Upper lobe of left lung (tissue), 6 donors: Measurements from ENCODE around the gene DHCR24. TPM values are rescaled to one million over a fixed set of nuclear protein-coding genes. Genes with fewer than 3 reads are reported as not detected.

Experiments used
- ATAC-seq, 2 donors: fragments of 200-7000 bp; cut with Tn5 transposase; one replicate each; pipeline ENCODE4 v1.9.1; 2022; ENCODE audit warnings: mild to moderate bottlenecking in 2 of 2, moderate library complexity in 2 of 2; ENCODE audit not compliant: low FRiP score in 2 of 2
- DNase-seq, 2 donors: peaks; one replicate each; pipeline ENCODE4 v3.0.0-alpha.2; 2019 to 2020
- H3K27ac ChIP-seq, 4 donors: fragments of 200-600 bp; sonication (generic); one replicate each; pipeline ENCODE4 v1.5.1; 2016 to 2019
- H3K27me3 ChIP-seq, 4 donors: fragments of 200-600 bp; sonication (generic); one replicate each; pipeline ENCODE4 v1.5.1; 2017 to 2019
- H3K36me3 ChIP-seq, 4 donors: fragments of 200-600 bp; sonication (generic); one replicate each; pipeline ENCODE4 v1.5.1; 2016 to 2019
- H3K4me1 ChIP-seq, 4 donors: fragments of 200-600 bp; sonication (generic); one replicate each; pipeline ENCODE4 v1.5.1; 2018 to 2019
- H3K4me3 ChIP-seq, 4 donors: fragments of 200-600 bp; sonication (generic); one replicate each; pipeline ENCODE4 v1.5.1; 2017 to 2019; ENCODE audit warnings: mild to moderate bottlenecking in 2 of 4, moderate library complexity in 1 of 4
- H3K9me3 ChIP-seq, 4 donors: fragments of 200-600 bp; sonication (generic); one replicate each; pipeline ENCODE4 v1.5.1; 2018 to 2019
- EP300 ChIP-seq, 4 donors: sonication (generic); formaldehyde crosslinking; IDR thresholded peaks; one replicate each; pipeline ENCODE4 v1.5.1; 2017; ENCODE audit warnings: antibody characterized with exemption in 4 of 4, control low read depth in 2 of 4
- POLR2A ChIP-seq, 4 donors: fragments of 450-650 bp; IDR thresholded peaks; one replicate each; pipeline ENCODE4 v1.5.1; 2016 to 2017; ENCODE audit warnings: antibody characterized with exemption in 4 of 4, mild to moderate bottlenecking in 2 of 4
- POLR2AphosphoS5 ChIP-seq, 2 donors: sonication (generic); formaldehyde crosslinking; IDR thresholded peaks; one replicate each; pipeline ENCODE4 v1.5.1; 2017; ENCODE audit warnings: antibody characterized with exemption in 2 of 2
- WGBS, 2 donors: methylation state at CpG; one replicate each; pipeline ENCODE4 v1.1.5; 2017 to 2018; 5-methylcytosine and 5-hydroxymethylcytosine counted together
- total RNA-seq, 6 donors: library from RNA; depleted of rRNA in 4 of 6; stranded (reverse); fragments of >200 nt in 4 of 6; gene quantifications; one replicate each; pipeline versions ENCODE4 v1.1.0 to v1.2.1, GENCODE V29; 2016 to 2021
- TF ChIP-seq, protein P1 (sequence below), 6 experiments: fragments of 450-650 bp in 4 of 6; fragments of 200-600 bp in 2 of 6; sonication (generic) in 2 of 6; IDR thresholded peaks; one replicate each; pipeline ENCODE4 v1.5.1; 2016 to 2019; ENCODE audit warnings: antibody characterized with exemption in 6 of 6
- donor health status: DM: no; HTN: no; CAD: no; lungs with moderate emphysema.
- donor health status: DM: no; HTN: yes; CAD: no; lungs with severe emphysema.

The DHCR24 gene
- total RNA-seq, 6 donors from 2014 or later, result 188 to 863 (median 555) TPM

DNA sequence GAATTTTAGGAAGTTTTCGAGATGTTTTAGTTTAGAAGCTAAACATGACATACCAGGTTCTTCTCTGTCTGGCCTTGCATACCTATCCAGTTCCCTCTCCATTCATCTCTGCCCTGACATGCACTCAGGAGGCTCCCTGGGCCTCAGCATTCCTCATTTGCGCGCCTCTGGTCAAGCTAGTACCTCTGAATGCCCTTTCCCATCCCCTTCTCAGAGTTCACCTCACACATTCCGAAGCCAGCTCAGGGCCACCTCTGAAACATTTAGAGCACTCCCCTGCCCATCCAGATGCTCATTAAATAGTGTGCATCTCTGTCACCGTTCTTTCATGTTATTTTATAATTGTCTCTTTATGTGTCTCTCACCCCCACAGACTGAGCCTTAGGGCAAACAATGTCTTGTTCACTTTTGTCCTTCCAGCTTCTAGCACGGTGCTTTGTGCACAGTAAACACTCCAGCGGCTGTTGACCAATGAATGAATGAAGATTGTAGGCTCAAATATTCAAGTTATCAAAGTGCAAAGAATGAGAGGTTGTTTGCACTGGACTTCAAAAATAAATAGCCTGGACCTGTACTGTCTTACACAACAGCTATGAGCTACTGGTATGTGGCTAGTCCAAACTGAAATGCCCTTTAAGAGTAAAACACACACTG lies 1.2 kb upstream of the DHCR24 start:
- TF ChIP-seq POLR2AphosphoS5 (IDR thresholded peaks at IDR 0.05), result no peak
- TF ChIP-seq EP300 (IDR thresholded peaks at IDR 0.05), result peak in 1 of 4 donors; percentile 31
- H3K27ac ChIP-seq, result peak overlapping the region; percentile 75 to 86 (median 82)
- peak overlapping the region in 3 of 4 donors; percentile 81 to 94 (median 90) for H3K4me3 ChIP-seq
- ATAC-seq (peak in 1 of 2 donors; percentile 78), DNase-seq (peak in 1 of 2 donors; percentile 57)
- no peaks in the 10 kb centered on the region for H3K27me3 ChIP-seq
- 51 to 67% methylated on average over 7 of the region's 7 CpGs for WGBS, 2 donors
- peaks cover 0 to 40% (median 36%) of the 10 kb centered on the region in 4 donors for H3K4me1 ChIP-seq
- H3K36me3 ChIP-seq, result no peaks in the 10 kb centered on the region
- no peaks in the 10 kb centered on the region for H3K9me3 ChIP-seq

DNA sequence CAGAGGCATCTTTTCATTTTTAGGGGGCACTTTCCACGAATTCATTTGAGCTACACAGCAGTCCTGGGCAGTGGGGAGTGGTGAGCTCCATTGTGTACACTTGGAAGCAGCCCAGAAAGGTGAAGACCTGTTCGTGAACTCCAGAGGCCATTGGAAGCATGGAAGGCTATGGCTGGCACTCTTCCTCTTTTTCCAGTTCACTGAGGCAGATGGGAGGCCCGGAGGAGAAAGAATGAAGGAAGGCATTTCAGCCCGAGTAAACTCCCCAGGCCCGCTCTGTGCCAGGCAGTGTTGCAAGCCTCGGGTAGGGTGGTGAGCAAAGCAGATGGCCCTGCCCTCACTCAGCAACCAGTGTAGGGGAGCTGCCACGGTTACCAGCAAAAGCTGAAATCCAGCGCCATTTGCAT lies 673 bp upstream of the DHCR24 start:
- no peaks in the 10 kb centered on the region for H3K27me3 ChIP-seq
- DNase-seq (peak in 1 of 2 donors; percentile 73), ATAC-seq (peak; percentile 45 to 67)
- H3K27ac ChIP-seq, result peak overlapping the region; percentile 75 to 86 (median 82)
- no peaks in the 10 kb centered on the region for H3K36me3 ChIP-seq
- WGBS, 2 donors, result 24 to 29% methylated on average over 6 to 8 of the region's 8 CpGs
- no peaks in the 10 kb centered on the region for H3K9me3 ChIP-seq
- H3K4me3 ChIP-seq, result peak overlapping the region; percentile 78 to 94 (median 86)
- H3K4me1 ChIP-seq, result peaks cover 0 to 45% (median 39%) of the 10 kb centered on the region in 4 donors
- TF ChIP-seq POLR2AphosphoS5 (IDR thresholded peaks at IDR 0.05) (peak in 1 of 2 donors; percentile 5), POLR2A (IDR thresholded peaks at IDR 0.05) (no peak), EP300 (IDR thresholded peaks at IDR 0.05) (no peak)
- TF ChIP-seq, protein P1, sequence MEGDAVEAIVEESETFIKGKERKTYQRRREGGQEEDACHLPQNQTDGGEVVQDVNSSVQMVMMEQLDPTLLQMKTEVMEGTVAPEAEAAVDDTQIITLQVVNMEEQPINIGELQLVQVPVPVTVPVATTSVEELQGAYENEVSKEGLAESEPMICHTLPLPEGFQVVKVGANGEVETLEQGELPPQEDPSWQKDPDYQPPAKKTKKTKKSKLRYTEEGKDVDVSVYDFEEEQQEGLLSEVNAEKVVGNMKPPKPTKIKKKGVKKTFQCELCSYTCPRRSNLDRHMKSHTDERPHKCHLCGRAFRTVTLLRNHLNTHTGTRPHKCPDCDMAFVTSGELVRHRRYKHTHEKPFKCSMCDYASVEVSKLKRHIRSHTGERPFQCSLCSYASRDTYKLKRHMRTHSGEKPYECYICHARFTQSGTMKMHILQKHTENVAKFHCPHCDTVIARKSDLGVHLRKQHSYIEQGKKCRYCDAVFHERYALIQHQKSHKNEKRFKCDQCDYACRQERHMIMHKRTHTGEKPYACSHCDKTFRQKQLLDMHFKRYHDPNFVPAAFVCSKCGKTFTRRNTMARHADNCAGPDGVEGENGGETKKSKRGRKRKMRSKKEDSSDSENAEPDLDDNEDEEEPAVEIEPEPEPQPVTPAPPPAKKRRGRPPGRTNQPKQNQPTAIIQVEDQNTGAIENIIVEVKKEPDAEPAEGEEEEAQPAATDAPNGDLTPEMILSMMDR (IDR thresholded peaks at IDR 0.05), result no peak

DNA sequence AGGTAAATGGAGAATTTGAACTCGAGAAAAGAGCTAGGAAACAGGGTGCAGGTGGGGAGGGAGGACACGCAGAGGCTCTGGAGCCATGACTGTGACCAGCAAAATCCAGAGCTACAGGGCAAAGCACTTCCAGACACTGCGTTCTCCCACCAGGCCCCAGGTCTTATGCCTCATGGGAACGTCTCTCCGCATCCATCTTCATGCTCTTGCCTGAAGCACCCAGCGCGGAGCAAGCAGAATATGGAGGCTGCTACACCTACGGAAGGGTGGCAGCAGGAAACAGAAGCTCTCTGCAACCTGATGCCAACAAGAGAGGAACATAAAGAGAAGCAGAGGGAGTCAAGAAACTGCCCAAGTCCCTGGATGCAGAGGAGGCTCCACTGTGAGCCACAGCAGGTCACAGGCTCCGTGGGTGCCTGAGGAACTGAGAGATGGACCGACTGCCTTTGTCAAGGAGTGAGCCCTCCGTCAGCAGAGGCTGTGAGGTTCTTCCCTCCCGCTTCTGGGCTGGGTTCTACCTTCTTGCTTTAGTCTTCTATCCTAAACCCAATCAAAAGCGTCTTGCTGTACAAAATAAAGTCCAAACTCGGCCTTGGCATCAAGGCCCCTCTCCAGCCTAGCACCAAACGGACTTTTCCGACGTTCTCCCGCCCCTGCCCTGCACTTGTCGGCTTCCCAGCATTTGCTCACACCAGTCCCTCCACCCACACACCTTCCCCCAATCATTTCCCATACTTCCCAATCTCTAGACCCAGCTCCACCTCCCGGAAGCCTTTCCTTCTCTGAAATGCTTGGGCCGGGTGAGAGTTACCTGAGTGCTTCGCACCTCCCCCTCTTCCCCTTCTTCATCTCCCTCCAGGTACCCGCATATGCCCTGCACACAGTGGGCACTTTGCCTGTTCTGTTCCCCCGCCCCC lies 930 bp downstream of the DHCR24 start:
- Histone ChIP-seq H3K27ac (peak overlapping the region; percentile 75 to 86 (median 82)), H3K36me3 (peaks cover 0 to 5% (median 0%) of the 10 kb centered on the region in 4 donors), H3K4me1 (peaks cover 0 to 51% (median 43%) of the 10 kb centered on the region in 4 donors), H3K9me3 (no peaks in the 10 kb centered on the region), H3K27me3 (no peaks in the 10 kb centered on the region), H3K4me3 (peak overlapping the region; percentile 78 to 94 (median 86))
- peak; percentile 20 to 58 for ATAC-seq
- TF ChIP-seq, protein P1 (IDR thresholded peaks at IDR 0.05), result no peak
- TF ChIP-seq EP300 (IDR thresholded peaks at IDR 0.05) (peak in 1 of 4 donors; percentile 65), POLR2AphosphoS5 (IDR thresholded peaks at IDR 0.05) (peak; percentile 54 to 72), POLR2A (IDR thresholded peaks at IDR 0.05) (peak in 2 of 4 donors; percentile 5 to 18)
- 34 to 35% methylated on average over 24 of the region's 24 CpGs for WGBS, 2 donors
- peak in 1 of 2 donors; percentile 84 for DNase-seq

DNA sequence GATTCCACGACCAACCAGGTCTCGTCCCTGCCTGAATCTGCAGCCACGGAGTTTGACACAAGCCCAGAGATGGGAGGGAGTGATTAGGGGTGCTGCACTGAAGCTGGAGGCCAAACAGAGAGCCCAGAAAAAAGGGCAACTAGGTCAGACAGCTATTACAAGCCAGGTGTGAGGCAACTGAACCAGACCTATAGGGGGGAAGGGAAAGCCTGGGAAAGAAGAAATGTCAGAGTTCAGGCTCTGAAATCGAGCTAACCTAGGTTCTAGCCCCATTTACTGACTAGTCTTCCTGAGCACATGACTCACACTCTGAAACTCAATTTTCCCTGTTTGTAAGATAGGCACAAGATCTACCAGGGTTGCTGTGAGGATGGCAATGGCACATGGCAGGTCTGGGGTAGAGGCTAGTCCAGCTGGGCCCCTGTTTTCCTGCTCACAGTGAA lies 1.7 kb downstream of the DHCR24 start:
- Histone ChIP-seq H3K4me1 (peaks cover 0 to 51% (median 44%) of the 10 kb centered on the region in 4 donors), H3K9me3 (no peaks in the 10 kb centered on the region), H3K36me3 (peaks cover 0 to 6% (median 0%) of the 10 kb centered on the region in 4 donors), H3K4me3 (peak overlapping the region in 3 of 4 donors; percentile 81 to 94 (median 90)), H3K27me3 (no peaks in the 10 kb centered on the region), H3K27ac (peak overlapping the region; percentile 54 to 86 (median 70))
- DNase-seq (no peak), ATAC-seq (no peak)
- WGBS, 2 donors, result 61 to 76% methylated on average over 4 of the region's 4 CpGs
- no peak for TF ChIP-seq EP300 (IDR thresholded peaks at IDR 0.05)

DNA sequence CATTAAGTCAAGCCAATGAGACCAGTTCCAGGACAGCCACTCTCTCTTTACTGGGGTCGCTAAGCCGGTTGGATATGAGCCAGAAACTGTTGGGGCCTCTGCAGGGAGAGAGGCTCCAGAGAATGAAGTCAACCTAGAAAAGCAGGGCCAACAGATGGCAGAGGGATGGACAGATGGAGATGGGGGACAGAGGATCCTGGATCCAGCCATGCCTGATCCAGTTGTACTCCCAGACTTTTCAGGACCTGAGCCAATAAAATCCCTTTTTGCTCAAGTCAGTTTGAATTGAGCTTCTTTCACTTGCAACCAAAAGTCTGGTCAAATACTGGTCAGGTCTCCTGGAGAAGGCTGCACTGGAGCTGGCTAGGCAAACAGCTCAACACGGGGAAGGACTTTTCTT lies 2.2 kb downstream of the DHCR24 start:
- H3K36me3 ChIP-seq, result peaks cover 0 to 9% (median 0%) of the 10 kb centered on the region in 4 donors
- peaks cover 0 to 51% (median 45%) of the 10 kb centered on the region in 4 donors for H3K4me1 ChIP-seq
- peak overlapping the region; percentile 24 to 86 (median 70) for H3K27ac ChIP-seq
- H3K27me3 ChIP-seq, result no peaks in the 10 kb centered on the region
- H3K4me3 ChIP-seq, result peak overlapping the region in 3 of 4 donors; percentile 81 to 94 (median 90)
- no peak for TF ChIP-seq POLR2A (IDR thresholded peaks at IDR 0.05)
- TF ChIP-seq, protein P1 (IDR thresholded peaks at IDR 0.05), result no peak
- no peak for TF ChIP-seq POLR2AphosphoS5 (IDR thresholded peaks at IDR 0.05)
- TF ChIP-seq EP300 (IDR thresholded peaks at IDR 0.05), result no peak
- H3K9me3 ChIP-seq, result no peaks in the 10 kb centered on the region
- WGBS, 2 donors, result 56 to 60% methylated on average over 3 of the region's 3 CpGs
- no peak for ATAC-seq
- no peak for DNase-seq
